Measurements from ENCODE around the gene RAB27A. TPM values are rescaled to one million over a fixed set of nuclear protein-coding genes. Genes with fewer than 3 reads are reported as not detected.

The RAB27A gene
- total RNA-seq, 1 donor from 2014 or later, result 7.6 TPM

- DNase-seq, result no peak
These were observed 68.3 kb downstream of the RAB27A start for GRCh38 chr15:55221090-55222011.

GRCh38 chr15:55220606-55221005 is 69.0 kb downstream of the RAB27A start:
- DNase-seq, result no peak

DNA sequence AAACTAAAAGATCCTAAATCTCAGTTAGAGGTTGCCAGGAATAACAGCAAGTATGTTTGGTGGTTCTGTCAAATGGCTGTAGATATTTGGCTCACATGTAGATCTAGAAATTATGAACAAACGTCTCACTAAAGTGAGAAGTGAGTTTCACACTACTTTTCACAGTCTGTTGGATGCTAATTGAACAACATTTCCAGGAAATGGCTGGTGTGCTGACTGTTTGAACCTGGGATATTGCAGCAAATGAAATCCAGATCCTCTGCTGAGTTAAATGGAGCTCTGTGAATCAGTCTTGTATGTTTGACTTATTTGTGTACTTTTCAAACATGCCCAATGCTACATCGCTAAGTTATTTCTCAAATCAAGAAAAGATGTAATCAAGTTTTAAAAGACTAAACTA is 71.6 kb downstream of the RAB27A start:
- no peak for DNase-seq

DNA sequence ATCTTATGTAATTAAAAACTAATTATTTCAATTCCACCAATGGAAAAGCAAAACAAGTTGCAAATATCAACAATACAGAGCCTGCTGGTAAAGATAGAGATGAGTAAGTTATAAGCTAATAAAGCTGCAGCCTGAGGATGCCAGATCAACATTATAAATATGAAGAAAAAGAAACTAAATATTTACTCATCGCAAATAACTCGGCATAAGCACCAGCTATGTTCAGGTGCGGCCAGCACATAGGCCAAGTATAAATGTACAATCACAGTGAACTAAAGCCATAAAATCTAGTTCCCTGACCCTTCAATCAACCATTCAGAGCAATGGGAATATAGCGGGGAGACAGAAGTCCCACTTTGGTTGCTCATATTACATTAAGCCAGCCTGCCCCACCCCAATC is 85.1 kb downstream of the RAB27A start:
- DNase-seq, result no peak

DNA sequence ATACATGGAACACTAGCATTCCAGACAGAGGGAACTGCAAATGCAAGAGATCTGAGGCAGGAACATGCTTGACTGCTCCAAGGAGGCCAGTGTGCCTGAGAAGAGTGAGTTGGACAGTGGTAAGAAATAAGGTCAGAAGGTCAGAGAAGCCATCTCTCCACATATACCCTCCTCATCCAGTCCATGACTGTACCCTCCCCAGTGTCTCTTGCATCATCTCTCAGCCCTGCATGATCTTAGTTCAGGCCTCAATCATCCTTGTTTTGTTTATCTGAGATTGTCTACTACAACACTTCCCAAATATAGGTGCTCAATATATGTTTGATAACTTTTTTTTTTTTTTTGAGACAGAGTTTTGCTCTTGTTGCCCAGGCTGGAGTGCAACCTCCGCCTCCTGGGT is 87.4 kb downstream of the RAB27A start:
- DNase-seq, result no peak

DNA sequence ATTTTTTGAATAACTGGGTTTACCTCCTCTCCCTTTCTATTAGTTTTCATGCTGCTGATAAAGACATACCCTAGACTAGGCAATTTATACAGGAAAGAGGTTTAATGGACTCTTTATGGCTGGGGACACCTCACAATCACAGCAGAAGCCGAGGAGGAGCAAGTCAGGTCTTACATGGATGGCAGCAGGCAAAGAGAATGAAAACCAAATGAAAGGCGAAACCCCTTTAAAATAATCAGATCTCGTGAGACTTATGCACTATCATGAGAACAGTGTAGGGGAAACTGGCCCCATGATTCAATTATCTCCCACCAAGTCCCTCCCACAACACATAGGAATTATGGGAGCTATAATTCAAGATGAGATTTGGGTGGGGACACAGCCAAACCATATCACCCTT is 90.9 kb downstream of the RAB27A start:
- DNase-seq, result no peak

DNA sequence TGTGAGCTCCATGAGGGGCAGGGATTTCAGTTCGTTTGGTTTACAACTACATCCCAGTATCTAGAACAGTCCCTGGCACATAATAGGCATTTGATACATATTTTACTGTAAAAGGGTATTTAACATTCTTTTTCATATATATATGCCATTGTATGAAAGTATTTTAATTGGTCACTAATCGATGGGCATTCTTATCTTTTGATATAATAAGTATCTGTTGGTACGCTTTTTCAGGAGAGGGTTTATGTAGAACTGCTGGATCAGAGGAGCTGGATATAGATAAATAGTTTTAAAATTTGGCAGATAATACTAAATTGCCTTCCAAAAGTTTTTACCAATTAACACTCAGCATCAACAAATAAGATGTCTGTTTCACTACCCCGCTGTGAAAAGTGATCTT is 91.9 kb downstream of the RAB27A start:
- DNase-seq, result no peak

DNA sequence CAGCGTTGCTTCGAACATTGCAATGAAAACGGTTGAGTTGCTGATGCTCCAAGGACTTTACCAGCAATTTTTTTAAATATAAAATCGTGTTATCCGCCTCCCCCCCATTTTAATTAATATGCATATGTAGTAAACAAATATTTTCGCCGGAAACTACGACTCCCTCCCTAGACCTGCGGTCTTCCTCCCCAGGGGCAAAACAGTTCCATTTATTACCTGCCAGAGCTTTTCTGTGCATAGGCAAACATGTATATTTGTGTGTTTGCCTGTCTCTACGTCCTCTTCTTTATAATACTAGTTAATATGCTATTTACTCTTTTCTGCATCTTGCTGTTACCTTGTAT is 92.3 kb downstream of the RAB27A start:
- no peak for DNase-seq

GRCh38 chr15:55196458-55197361 is 92.9 kb downstream of the RAB27A start, which contains the start of gene RSL24D1:
TSS of gene RSL24D1 (minus strand) at chr15:55196941. CDS start at chr15:55196890, 51 bp downstream.
- peak; percentile 96 for DNase-seq

DNA sequence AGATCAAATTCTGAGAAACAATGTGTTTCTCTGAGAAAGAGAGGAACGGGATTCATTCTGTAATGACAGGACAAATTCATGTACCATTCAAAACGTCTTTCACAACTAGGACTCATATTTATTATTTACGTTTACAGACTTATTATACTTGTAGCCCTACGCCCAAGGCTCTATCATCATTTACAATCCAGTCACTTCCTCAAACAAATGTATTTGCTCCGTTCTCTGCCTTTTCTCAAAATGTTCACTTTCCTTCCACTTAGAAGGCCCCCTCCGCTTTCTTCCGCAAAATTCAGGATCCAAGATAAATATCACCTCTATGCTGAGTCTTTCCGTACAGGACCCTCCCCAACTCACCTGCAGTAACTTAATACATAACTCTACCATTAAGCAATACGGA is 93.6 kb downstream of the RAB27A start:
- no peak for DNase-seq

DNA sequence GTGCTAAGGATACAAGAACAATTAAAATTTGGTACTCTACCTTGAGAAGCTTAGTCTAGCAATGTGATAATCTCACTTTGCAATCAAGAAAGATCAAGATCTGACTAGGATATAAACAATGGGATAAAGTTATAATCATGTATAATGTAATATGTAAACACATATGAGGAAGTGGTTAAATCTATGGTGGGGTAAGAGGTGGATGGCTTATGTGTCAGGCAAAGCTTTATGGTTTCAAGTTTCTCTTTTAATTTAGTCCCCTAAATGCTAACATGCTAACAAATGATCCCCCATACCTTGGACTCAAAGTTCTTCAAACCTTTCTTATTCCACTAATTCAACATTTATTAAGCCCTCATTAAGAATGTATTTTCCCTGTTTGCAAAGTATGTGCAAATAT is 95.4 kb downstream of the RAB27A start:
- DNase-seq, result no peak

GRCh38 chr15:55186331-55186730 is 103.3 kb downstream of the RAB27A start:
- no peak for DNase-seq

GRCh38 chr15:55183679-55184078 is 105.9 kb downstream of the RAB27A start:
- DNase-seq, result no peak

GRCh38 chr15:55179141-55179540 is 110.5 kb downstream of the RAB27A start:
- DNase-seq, result no peak

GRCh38 chr15:55170361-55170760 is 119.3 kb downstream of the RAB27A start:
- DNase-seq, result no peak

- peak; percentile 8 for DNase-seq
These were observed 121.2 kb downstream of the RAB27A start for GRCh38 chr15:55168350-55168974.

- DNase-seq, result no peak
These were observed 125.3 kb downstream of the RAB27A start for GRCh38 chr15:55164284-55164683.

Other genes starting within 250 kb of the RAB27A start
- gene RSL24D1, start 92.9 kb downstream of the RAB27A start, total RNA-seq, result 175 TPM
- 6.4 TPM for gene PIGBOS1, start 29.3 kb upstream of the RAB27A start, total RNA-seq
- 6.9 TPM for gene PIGB, start 29.4 kb upstream of the RAB27A start, total RNA-seq
- gene CCPG1, start 118.5 kb upstream of the RAB27A start, total RNA-seq, result 40.2 TPM
- gene PIERCE2, start 118.7 kb upstream of the RAB27A start, total RNA-seq, result 5.0 TPM
- gene DNAAF4, start 218.4 kb upstream of the RAB27A start, total RNA-seq, result 8.7 TPM